ENCODE measurements around the gene SNRNP25.

The SNRNP25 gene

GRCh38 chr16:102060-102855, 48.6 kb downstream of the SNRNP25 start:
- H3K4me1 Mint-ChIP-seq: peaks cover 39% of the 10 kb centered on the region
- H3K27me3 Mint-ChIP-seq (ENCODE audit: low read depth, poor library complexity): peaks cover 3% of the 10 kb centered on the region
- DNase-seq: no peak
- no peak overlapping the region for H3K4me3 Mint-ChIP-seq
- H3K9me3 Mint-ChIP-seq: no peaks in the 10 kb centered on the region
- peak overlapping the region; percentile 90 for H3K27ac Mint-ChIP-seq
- no peaks in the 10 kb centered on the region for H3K36me3 Mint-ChIP-seq (ENCODE audit: low read depth)
- no peak for TF ChIP-seq CTCF (IDR thresholded peaks at IDR 0.05)

- peaks cover 2% of the 10 kb centered on the region for H3K27me3 Mint-ChIP-seq (ENCODE audit: low read depth, poor library complexity)
- H3K4me1 Mint-ChIP-seq: peaks cover 34% of the 10 kb centered on the region
- no peak overlapping the region for H3K4me3 Mint-ChIP-seq
- H3K27ac Mint-ChIP-seq: no peak overlapping the region
- no peaks in the 10 kb centered on the region for H3K9me3 Mint-ChIP-seq
- H3K36me3 Mint-ChIP-seq (ENCODE audit: low read depth): peaks cover 4% of the 10 kb centered on the region
- no peak for DNase-seq
- no peak for TF ChIP-seq CTCF (IDR thresholded peaks at IDR 0.05)
Observed at GRCh38 chr16:104355-104754, 50.7 kb downstream of the SNRNP25 start.

- peaks cover 2% of the 10 kb centered on the region for H3K27me3 Mint-ChIP-seq (ENCODE audit: low read depth, poor library complexity)
- no peaks in the 10 kb centered on the region for H3K9me3 Mint-ChIP-seq
- H3K4me1 Mint-ChIP-seq: peaks cover 34% of the 10 kb centered on the region
- DNase-seq: no peak
- H3K27ac Mint-ChIP-seq: no peak overlapping the region
- no peak for TF ChIP-seq CTCF (IDR thresholded peaks at IDR 0.05)
- H3K36me3 Mint-ChIP-seq (ENCODE audit: low read depth): peaks cover 9% of the 10 kb centered on the region
- no peak overlapping the region for H3K4me3 Mint-ChIP-seq
Observed at GRCh38 chr16:104928-105327, 51.3 kb downstream of the SNRNP25 start.

- Mint-ChIP-seq H3K27ac (no peak overlapping the region), H3K27me3 (ENCODE audit: low read depth, poor library complexity) (peaks cover 2% of the 10 kb centered on the region), H3K9me3 (no peaks in the 10 kb centered on the region), H3K4me1 (peaks cover 34% of the 10 kb centered on the region), H3K4me3 (no peak overlapping the region), H3K36me3 (ENCODE audit: low read depth) (peaks cover 9% of the 10 kb centered on the region)
- no peak for TF ChIP-seq CTCF (IDR thresholded peaks at IDR 0.05)
- no peak for DNase-seq
Observed at GRCh38 chr16:105521-105920, 51.9 kb downstream of the SNRNP25 start.

- Mint-ChIP-seq H3K27me3 (ENCODE audit: low read depth, poor library complexity) (peaks cover 2% of the 10 kb centered on the region), H3K9me3 (no peaks in the 10 kb centered on the region), H3K4me1 (peaks cover 29% of the 10 kb centered on the region), H3K4me3 (no peak overlapping the region), H3K36me3 (ENCODE audit: low read depth) (peaks cover 13% of the 10 kb centered on the region), H3K27ac (peak overlapping the region; percentile 40)
- peak; percentile 54 for DNase-seq
- peak; percentile 80 for TF ChIP-seq CTCF (IDR thresholded peaks at IDR 0.05)
Observed at GRCh38 chr16:106623-107324, 53.1 kb downstream of the SNRNP25 start.

Data from nephron progenitor cell (in vitro differentiated cells).